Stimulated activated naive CD4-positive, alpha-beta T cell treated with Interleukin-2 at 50 U/mL for 16 hours (primary cell): Measurements from ENCODE around the gene CRADD.

ENCODE experiments used
- DNase-seq: peaks from one replicate; lab custom pipeline; 2025; lab: John Stamatoyannopoulos, UW

CRADD gene

DNA sequence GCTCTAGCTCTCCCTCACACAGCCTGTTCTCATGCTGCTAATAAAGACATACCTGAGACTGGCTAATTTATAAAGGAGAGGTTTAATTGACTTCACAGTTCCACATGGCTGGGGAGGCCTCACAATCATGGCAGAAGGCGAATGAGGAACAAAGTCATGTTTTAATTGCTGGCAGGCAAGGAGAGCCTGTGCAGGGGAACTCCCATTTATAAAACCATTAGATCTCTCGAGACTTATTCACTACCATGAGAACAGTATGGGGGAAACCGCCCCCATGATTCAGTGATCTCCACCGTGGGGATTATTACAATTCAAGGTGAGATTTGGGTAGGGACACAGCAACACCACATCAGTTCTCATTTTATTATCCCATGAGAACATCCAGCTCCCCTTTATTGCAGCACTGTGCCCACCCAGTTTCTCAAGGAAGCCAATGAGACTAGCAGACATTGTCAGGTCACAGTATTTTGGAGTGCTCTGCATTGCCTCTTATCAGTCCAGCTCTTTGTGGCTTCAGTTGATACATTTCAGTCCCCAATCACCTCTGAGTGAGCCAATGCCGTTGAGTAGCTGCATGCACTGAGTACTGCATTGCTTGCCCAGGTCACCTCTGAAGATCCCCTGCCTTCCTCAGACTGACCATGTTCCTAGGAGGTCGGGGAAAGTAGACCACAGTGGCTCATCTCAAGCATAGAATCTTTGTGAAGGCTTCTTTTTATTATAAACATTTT lies 131.2 kb downstream of the CRADD start:
- DNase-seq = no peak

DNA sequence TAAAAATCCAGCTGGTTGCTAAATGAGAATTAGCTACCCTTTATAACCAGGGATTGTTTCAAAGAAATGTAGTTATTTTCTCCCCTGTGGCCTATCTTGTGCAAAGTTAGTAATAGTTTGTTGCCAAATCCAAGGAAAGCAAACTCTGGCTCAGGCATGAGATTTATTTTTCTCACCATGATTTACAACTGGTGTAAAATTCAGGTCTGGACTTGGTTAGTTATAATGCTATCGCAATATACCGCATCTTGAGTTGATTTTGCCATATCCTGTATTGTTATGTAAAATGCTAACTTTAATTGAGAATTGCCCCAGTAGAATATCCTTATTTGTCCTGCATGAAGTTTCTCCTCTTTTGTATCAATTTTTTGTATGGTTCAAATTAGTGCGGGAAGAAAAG lies 135.5 kb downstream of the CRADD start:
- DNase-seq = no peak

DNA sequence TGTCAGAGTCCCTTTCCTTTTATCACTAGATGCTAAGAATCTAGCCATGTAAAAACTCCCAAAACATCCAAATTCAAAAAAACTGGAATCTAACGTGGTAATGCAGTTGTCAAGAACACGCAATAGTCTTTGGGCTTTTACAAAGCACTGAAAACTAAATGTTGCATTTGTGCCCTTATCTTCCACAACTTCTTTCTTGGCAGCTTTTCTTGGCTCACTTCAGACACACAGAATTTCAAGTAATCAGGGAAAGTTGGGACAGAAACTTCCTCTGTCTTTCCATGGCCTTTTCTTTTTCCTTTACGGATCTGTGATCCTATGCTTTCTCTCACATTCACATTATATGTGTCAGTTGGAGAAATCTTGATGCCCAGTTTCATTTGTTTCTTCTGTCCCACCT lies 136.0 kb downstream of the CRADD start:
- DNase-seq = no peak

DNA sequence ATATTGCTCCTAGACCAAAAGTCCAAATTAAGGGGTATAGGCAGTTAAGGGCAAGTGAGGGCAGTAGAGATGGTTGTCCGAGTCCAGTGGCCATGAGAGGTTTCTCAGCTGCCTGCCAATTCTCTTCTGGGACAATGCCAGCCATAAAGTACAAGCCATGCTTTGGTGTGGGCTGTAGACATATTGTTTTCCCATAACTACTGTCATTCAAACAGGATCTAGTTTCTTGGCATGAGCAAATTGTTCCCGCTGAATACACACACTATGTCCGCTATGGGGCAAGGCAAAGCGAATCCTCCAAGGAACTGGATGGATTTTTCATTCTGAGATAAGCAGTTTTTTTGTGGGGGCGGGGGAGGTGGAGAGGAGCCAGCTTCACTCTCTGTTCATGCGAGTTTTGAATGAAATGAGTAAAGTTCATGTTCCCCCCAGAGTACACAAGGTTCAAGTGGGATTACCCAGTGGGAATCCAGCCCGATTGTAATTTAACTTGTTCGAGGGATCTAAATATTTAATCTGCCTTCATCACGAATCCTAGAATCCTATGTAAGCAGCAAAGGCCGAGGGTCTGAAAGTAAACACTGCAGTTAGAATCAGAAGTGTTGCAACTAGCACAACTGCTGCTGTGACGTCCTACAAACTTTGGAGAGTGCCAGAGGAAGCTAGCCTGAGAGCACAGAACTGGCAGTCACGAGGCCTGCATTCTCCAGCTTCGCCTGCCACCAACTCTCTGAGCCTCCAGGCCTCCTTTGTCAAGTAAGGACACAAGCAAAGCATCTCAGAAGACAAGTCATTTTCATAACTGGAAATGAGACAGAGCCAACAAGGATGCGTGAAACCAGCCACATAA lies 137.0 kb downstream of the CRADD start:
- DNase-seq = no peak

DNA sequence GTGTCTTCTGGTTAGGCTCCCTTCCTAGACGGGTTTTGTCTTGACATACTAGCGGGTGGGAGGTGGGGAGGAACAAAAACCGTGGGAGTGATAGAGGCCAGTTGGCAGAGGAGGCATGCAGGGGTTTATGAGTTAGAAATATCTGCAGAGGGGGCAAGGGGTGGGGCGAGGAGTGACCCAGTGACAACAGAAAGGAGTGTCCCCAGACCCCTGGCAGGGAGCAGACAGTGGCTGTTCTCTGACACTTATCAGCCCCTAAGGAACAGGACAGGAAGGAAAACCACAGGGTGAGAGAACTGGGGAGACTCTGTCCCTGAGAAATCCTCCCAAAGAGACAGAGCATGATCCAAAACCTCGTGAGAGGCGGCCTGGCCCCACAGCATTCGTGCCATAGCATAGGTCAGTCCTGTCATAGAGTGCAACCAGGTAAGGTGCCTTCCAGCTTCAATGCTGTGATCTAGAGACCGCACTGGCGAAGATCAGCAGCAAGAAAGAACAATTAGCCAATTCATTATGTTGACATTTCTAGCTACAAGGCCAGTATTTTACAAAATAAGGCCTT lies 141.4 kb downstream of the CRADD start:
- DNase-seq = no peak

DNA sequence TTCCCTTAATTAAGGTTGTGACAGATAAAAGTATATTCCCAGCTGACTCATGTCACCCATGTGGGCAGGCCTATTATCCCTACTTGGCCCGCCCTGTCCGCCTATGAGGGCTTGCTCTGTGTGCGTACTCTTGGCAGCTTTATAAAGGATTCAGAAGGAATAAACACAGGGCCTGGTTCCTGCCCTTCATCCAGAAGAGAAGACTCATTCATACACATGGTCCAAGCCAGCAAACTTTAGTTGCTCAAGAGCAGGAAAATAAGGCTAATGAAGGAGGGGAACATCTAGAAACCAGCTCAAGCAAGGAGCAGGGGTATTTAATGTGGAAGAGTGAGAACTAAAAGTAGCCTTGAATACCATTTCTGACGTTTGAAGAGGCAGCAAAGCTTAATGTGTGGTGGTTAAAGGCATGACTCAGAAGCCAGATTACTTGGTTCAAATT lies 141.9 kb downstream of the CRADD start:
- no peak for DNase-seq

DNA sequence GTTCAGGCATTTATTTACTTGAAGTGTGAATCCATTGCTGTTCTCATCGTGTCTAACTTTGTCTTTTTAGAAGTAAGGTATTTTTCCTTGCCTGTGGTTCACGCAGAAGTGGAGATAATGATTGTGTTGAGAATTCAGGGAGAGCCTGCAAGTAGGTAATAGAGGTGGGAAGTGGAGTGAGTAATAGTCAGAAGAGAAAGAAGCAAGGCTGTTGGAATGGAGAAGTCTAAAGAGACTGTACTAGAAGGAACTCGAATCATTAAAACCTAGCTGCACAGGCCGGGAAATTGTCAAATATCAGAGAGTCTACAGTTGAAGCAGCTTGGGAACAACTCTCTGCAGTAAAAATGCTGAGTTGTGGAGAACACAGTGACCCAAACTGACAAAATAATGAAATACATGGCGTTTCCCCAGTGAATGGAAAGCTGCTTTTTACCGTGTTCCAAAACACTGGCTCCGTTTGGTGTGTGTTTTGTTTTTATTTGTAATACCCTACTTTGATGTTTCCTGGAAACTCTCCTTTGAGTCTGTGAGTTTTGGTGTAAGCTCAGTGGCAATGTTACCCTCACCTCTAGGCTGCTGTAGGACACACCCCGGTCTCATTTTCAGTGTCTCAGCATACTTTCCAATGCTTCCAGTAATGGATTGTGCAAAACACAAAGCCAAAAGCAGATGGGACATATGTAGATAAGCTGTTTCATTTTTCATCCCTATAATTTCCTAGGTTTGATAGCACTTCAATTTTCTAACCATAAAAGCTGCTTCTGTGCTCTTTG lies 146.6 kb downstream of the CRADD start:
- no peak for DNase-seq

DNA sequence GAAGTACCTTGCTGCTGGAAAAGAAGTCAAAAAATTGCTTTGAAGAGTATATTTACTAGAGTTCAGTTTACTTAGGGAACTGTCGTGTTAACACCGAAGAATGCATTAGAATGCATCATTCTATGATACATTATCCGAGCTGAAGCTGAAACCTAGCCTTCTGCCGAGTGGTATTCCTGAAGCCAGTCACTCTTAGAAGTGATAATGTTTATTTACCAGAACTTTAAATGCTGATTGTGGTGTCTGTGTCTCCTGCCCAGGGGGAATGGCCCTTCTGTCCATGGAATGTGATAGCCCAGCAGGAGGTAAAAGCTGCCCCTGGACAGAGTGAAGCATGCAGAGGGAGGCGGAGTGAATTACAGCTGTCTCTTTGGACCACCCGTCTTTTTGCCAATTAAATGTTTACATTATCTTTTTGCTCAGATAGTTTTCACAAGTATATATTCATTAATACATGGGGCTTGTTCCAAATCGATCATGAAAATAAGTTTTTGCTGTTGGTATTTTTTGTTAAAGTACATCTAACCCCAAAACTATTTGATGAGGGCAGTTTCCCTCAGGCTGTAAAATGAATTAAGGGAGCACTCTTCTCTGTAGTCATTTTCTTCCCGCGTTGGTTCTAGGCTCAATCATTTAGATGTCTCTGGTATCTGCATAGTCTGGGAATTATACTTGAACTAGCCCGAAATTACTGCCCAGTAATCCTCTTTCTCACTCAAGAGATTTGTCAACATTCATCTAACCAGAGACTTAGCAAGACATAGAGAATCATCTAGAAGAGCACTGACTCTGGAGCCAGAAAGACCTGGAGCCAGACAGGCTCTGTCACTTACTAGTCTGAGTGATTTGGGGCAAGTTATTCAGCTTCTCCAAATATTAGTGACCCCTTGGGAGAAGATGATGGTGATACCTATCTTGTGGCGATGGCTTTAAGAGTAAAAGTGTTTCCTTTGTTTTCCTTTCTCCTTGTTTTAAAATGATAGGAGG lies 147.6 kb downstream of the CRADD start:
- DNase-seq = no peak

DNA sequence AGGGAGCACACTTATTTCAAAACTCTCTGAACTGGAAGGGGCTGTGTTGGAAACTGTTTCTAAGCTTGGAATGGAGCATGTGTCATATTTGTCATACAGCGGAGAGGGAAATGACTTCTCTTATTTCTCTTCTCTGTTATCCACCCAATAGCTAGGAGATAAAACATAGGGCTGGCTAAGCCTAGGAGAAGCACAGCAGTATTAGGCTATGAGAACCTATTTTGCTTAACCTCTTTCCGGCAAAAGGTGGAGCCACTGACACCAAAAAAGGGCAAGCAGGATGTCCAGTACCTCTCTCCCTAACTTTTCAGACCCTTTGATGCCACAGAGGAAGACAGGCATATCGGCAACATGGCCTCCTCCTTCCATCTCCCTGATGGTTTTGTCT lies 148.3 kb downstream of the CRADD start:
- DNase-seq = no peak

DNA sequence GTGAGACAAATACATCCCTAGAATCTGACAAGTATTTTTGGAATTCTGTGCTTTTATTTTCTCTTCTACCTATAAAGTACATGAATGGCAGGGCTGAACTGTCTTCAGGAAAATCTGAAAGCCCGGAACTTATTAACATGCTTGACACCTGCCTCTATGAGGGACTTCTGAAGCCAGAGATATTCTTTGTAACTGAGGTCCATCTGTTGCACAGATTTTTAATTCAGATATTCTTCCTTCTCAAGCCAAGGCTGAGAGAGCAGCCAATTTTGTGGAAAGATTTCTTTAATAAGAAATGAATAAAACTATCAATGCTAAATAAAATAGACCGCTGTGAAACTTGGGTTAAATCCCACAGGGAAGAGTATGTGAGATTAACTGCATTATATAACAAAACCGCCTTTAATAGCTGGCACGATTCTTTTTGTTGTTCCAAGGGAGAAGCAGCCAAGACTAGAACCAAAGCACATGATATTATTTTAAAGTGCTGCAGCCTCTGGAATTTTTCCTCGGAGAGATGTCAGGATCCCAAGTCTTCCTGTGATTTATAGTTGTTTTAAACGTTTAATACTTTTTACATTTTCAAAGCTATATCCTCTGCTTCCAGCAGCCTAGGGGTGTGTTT lies 148.9 kb downstream of the CRADD start:
- no peak for DNase-seq

DNA sequence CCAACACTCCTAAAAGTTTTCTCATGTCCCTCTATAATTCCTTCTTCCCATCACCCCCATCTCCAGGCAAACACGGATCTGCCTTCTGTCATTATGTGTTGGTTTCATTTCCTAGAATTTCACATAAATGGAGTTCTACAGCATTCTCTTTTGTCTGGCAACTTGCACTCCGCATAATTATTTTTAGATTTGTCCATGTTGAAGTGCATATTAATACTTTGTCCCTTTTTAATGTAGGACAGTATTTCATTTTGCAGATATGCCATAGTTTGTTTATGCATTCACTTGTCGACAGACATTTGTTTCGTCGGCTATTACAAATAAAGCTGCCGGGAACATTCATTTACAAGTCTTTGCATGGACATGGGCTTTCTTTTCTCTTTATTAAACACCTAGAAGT lies 150.0 kb downstream of the CRADD start:
- no peak for DNase-seq

DNA sequence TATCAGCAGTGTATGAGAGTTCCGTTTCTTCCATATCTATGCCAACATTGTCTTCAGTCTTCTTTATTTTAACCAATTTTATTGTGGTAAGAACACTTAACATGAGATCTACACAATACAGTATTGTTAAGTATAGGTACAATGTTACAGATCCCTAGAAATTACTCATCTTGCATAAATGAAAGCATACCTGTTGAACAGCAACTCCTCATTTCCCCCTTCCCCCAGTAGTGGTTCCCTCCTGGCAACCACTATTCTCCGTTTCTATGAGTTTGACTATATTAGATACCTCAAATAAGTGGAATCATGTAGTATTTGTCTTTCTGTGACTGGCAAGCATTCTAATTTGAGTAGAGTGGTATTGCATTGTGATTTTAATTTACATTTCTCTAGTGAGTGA lies 150.5 kb downstream of the CRADD start:
- DNase-seq = no peak

DNA sequence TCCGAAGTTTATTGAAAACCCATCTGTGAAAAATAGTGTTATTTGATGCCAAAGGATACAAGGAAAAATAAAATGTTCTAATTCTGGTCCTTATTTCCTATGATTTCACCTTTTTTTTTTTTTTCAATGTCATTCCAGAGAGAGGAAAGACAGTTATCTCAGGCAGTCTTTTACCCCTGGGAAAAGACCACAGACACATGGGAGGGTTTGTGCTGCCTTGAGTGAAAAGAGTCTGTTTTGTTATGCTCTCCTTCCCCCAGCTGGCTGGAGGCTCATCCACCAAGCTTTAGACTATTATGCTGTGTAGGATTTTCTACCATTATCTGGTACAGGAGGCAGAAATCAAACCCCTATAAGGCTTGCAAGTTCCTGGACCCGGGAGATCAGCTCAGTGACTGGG lies 151.8 kb downstream of the CRADD start:
- DNase-seq = no peak

DNA sequence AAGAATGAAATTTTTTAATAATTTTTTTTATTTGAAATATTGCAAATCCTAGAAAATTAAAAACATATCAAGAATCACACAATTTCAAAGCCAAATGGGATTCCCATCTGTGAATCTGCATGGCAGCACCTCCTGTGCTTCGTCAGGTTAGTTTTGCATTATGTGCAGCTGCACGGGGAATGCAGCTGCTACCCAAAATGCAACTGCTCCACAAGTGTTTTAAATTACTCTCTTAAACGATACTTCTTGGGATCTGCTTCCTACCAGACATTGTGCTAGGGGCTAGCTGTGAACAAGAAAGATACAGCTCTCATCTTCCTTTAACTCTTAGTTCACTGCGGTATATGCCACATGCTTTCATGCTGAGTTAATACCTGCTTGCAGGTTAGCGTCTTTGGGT lies 154.2 kb downstream of the CRADD start:
- no peak for DNase-seq

DNA sequence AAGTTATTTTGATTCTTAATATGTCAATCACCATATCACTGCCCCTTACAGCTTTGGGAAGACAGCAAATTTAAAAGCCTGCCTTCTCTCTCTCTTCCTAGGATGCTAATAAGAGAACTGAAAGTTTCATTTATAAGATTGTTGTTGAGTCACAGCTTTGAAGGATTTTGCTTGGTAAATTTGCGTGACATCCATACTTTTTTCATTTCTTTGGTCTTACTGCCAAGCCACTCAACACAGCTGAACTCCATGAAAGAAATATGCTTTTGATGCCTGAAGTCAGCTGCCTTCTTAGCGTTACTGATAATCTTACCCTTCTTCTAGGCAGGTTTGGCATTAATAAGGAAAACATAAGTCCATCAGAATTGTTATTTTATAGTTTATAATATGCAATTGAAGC lies 155.0 kb downstream of the CRADD start:
- no peak for DNase-seq

DNA sequence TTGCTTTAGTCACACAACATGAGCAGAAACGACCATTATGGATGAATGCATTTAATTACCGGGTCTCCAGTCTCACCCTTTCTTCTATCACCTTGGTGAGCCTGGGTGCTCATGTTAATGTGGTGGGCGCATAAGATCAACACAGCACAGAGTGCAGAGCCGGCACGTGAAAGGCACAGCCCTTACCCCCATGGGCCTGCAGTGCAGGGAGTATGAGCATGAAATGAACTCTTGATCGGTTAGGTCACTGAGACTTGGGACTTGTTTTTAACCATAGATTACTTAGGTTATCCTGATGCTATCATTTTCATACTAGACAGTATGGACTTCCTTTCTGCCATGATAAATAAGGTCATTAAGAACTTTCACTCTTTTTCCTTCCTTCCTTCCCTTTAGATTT lies 156.8 kb downstream of the CRADD start:
- no peak for DNase-seq

DNA sequence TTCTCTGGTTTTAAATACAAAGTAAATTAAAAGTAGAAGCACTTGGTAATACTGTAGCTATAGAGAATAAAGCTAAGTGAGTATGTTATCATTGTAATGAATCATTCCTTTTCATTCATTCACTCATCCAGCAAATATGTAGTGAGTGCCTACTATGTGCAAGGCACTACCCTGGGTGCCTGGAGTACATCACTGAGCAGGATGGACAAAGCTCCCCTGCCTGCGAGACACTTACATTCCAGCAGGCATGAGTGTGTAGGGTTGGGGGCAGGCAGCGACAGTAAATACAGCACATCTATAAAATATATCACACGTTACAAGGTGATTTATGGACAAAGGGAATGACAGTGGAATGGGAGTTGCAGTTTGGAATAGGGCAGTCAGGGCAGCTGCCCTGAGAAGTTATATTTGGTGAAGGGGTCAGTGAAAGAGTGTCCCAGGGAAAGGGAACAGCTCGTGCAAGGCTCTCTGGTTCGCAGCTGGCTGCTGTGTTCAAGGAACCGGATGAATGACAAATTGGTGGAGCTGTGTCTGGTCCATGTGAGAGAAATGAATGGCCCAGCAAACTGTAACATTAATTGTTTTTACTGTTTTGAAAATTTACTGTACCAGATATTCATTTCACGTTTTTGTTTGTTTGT lies 159.6 kb downstream of the CRADD start:
- no peak for DNase-seq

DNA sequence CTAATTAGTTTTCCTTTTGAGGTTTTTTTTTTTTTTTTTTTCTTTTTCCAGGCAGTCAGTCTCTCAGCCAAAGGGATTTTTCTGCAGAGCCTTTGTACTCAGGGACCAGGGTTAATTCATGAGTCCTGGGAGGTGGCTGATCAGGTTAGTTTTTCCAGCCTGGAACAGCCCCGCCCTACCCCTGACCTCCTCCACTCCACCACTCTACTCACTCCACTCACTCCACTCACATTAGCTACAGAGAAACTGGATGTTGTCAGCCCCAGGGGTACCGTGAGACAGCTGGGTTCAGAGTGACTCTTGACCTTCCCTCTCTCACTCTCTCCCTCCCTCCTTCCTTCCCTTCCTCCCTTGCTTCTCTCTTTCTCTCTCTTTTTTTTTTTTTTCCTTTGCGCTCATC lies 161.0 kb downstream of the CRADD start:
- DNase-seq = no peak

DNA sequence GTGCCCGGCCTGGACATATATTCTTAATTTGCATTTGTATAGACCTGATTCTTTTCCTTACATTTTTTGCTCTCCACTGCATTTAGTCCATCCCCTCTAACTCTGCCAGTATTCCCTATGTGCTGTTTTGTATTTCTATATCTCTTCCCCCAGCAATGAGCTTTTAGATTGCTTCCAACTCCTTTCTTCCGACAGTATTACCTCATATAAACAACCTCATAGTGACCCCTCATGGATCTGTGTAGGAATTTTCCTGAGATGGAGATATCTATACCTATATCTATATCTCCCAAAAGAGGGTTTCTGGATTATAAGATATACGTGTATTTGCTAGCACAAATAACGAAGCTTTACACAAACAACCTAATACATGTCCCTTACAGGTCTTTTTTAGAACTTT lies 161.9 kb downstream of the CRADD start:
- DNase-seq = no peak

DNA sequence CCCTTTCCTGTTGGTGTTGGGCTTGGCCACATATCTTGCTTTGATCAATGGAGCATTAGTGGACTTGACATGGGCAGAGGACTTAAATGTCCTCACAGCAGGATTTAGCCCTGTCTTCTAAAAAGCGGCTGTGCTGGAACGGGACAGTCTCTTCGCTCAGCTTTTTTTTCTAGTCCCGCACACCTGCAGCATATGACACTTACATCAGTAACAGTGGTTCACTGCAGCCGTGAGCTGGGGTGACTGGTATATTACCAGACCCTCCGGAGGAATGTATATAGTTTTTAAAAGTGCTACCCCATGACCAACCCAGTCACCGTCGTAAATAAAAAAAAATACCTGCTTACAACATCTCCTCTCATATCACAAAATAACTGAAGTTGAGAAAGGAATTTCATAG lies 164.5 kb downstream of the CRADD start:
- DNase-seq = no peak
